ENCODE data around the gene EGFL7.

DNA sequence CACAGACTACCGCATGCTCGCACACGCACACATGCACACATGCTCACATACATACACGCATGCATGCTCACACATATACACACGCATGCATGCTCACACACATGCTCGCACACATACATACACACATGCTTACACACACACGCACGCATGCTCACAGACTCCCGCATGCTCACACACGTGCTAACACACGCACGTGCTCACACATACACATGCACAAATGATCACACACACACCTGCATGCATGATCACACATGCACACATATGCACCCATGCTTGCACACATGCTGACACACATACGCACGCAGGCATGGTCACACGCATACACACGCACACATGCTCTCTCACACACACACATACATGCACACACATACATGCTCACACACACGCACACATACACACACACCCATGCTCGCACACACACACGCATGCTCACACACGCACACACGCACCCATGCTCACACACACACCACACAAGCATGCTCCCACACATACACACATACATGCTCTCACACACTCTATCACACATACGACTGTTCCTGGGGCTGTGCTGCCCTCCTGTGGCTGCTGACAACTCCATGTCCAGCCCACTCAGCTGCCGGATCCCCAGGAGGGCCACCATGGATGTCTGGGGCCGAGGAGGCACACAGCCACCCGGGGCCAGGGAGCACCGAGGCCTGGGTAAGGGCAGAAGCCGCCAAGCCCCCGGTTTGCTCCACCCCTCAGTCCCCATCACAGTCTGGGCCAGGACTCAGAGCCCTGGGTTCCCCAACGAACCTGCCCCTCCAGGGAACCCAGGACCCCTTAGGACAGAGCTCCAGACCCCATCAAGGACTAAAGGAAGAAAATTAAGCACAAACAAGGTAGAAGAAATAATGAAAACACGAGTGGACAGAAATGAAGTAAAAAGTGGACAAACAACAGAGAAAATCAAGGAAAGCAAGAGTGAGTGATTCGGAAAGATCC lies 31.4 kb upstream of the EGFL7 start:
- TF ChIP-seq, protein P1, sequence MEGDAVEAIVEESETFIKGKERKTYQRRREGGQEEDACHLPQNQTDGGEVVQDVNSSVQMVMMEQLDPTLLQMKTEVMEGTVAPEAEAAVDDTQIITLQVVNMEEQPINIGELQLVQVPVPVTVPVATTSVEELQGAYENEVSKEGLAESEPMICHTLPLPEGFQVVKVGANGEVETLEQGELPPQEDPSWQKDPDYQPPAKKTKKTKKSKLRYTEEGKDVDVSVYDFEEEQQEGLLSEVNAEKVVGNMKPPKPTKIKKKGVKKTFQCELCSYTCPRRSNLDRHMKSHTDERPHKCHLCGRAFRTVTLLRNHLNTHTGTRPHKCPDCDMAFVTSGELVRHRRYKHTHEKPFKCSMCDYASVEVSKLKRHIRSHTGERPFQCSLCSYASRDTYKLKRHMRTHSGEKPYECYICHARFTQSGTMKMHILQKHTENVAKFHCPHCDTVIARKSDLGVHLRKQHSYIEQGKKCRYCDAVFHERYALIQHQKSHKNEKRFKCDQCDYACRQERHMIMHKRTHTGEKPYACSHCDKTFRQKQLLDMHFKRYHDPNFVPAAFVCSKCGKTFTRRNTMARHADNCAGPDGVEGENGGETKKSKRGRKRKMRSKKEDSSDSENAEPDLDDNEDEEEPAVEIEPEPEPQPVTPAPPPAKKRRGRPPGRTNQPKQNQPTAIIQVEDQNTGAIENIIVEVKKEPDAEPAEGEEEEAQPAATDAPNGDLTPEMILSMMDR (conservative IDR thresholded peaks at IDR 0.05 in 1 of 2, IDR thresholded peaks at IDR 0.05 in 1 of 2; ENCODE audit: extremely low read depth in 1 of 2, insufficient read depth in 1 of 2, low read depth in 1 of 2, low read length in 2 of 2) = peak; percentile 69 to 87
- TF ChIP-seq EZH2 (IDR thresholded peaks at IDR 0.05; ENCODE audit: borderline replicate concordance, low read length) = peak; percentile 33
